Activated CD4-positive, alpha-beta T cell treated with anti-CD3 and anti-CD28 coated beads, Interleukin-2, amount 50 U/mL, for 1 hour (primary cell): ENCODE results near the gene GLCE.
"Not testable (repeated sequence)": the region's sequence is repeated elsewhere in the genome, so short reads cannot be mapped to it uniquely, and the experiment has no call there.

Experiments
- DNase-seq: peaks from one replicate; pipeline ENCODE4 v3.0.0-alpha.2; 2020

The GLCE gene

DNA sequence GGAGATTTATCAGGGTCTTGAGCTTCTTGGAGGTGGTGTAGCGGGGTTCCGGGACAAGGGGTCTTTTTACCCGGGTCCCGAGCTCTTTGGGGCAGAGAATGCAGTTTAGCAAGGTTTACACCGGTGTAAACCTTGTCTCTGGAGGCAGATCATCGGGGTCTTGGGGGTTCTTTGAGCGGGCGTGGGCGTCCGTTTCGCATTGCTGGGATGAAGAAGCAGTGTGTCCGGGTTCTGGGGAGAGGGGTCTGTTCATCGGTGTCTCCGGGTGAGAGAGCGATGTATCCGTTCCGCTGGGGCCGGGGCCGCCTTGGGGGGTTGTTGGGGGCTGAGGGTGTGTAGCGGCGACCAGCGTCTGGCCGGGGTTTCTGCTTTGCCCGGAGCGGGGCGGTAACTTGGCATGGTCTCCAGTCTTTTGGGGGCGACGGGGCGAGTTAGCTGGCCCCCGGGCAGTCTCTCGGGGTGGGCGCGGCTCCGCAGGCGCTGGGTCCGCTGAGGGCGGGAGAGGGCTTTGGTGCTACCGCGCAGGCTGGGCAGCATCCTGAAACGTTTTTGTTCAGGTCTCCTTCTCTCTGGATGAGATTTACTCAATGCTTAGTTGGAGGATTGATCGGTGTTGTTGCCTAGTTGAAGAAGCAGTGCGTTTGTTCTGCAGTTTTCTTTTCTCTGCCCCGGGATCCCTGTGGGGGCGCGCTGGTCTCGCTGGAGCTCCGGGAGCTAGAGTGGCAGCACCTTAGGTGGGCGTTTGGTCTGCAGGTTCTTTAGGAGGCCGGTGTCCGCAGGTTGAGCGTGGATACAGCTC, 843 bp downstream of the GLCE start:
- peak; percentile 6 for DNase-seq

DNA sequence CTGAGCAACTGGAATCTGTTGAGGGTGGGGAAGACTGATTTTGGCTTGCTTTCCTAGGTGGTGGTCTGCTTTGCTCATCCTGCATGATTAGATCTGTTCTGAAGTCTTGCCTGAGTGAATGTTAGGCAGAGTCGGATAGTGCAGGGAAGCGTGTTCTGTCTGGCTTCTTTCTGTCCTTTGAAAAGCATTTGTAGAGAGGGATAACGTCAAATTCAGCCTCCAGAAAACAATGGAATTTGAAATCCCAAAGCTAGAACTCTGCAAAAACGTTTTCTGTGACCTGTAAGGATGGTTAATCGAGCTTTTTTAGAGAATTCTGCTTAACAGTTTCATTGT, 1.4 kb downstream of the GLCE start:
- DNase-seq = no peak

DNA sequence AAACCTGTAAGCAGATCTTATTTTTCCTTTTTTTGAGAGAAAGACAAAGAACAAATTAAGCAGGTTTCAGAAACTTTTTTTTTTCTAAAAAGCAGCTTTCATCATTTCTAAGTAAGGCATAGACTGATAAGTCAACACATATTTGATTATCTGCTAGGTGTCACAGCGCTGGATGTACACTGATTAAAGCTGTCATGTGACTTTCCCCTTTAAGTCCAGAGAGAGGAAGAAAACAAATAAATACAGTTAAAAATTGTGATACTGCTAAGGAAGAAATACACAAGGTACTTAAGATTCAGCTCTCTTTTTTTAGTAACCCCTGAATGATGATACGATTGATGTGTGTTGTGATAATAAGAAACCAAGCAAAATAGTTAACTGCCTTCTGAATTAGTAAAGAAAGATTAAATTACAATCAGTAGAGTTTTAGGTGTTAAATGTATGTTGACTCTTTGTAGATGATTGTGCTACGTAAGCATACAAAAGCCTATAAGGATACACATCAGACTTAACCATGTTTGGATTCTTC, 2.8 kb downstream of the GLCE start:
- DNase-seq = no peak

DNA sequence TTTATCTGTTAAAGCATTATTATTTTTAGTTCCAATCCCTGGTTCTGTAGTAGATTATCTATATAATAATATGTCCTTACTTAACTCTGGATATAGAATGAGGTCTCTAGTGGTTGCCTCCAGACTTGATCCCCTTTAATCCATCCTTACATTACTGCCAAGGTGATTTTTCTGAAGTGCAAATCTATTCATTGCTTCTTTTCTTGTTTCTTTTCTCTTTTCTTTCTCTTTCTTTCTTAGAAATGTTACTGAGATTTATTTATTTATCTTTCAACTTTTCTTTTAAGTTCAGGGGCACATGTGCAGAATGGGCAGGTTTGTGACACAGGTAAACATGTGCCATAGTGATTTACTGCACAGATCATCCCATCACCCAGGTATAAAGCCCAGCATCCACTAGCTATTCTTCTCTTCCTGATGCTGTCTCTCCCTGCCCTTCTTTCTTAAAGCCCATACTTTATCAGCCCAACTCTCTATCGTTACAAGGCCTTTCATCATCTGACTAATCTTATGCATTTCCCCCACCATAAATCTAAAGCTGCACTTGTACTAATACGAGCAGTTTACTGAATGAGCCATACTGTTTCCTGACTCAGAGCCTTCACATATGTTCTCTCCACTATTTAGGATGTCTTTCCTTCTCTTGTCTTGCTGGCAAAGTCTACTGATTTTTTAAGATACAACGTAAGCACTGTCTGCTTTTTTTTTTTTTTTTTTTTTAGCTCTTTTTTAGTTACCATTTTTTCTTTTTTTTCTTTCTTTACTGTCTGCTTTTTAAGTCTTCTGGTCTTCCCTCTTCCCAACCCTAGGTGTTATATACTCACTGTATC, 4.6 kb downstream of the GLCE start:
- no peak for DNase-seq

DNA sequence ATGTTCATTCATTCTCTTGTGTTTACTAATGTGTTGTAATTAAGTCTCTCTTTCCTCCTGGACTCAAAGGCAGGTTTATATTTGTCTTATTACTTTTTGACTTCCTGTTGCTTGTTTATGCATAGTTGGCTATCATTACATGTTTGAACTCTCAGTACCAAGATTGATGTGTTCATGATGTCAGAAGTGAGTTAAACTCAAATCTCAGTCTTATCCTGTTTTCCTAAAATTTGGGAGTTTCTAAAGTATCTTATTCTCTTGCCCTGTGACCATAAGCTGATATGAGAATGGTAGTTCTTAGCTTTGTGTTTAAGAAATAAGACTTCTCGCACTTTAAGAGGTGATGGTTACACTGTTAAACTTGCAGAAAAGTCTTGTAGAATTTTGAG, 5.2 kb downstream of the GLCE start:
- DNase-seq = no peak

DNA sequence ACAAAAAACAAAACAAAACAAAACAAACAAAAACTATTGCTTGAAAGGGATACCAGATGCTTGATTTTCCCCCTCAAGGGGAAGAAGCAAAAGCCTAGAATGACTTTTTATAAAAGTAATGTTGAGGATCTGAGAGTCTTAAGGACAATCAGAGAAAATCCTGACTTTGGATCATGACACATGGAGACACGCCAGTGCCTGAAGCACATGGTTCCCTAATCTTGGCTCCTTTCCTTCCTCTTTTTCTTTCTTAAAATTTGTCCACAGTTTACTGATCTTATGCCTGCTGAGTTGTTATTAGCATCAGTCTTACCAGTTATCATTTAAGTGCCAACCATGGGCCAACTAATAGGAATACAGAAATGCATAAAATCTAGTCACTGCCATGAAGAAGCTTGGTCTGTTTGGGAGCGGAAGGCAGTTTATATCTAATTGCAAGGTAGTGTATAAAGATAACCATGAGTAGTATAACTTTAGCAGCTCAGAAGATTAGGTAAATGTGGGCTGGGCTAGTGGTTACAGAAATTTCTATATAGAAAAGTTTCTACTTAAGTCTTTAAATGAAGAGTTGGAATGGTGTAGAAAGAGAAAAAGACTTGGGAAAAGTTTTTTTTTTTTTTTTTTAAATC, 6.9 kb downstream of the GLCE start:
- DNase-seq = no peak

DNA sequence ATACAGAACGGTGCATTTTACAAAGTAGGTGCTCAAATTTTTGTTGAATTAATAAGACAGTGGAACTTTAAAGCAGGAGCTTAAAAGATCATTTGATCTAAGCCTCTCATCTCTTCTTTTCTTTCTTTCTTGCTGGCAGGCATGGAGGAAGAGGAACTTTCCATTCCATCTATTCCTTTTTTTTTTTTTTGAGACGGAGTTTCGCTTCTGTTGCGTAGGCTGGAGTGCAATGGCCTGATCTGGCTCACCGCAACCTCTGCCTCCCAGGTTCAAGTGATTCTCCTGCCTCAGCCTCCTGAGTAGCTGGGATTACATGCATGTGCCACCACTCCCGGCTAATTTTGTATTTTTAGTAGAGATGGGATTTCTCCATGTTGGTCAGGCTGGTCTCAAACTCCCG, 7.9 kb downstream of the GLCE start:
- not testable (repeated sequence) for DNase-seq

DNA sequence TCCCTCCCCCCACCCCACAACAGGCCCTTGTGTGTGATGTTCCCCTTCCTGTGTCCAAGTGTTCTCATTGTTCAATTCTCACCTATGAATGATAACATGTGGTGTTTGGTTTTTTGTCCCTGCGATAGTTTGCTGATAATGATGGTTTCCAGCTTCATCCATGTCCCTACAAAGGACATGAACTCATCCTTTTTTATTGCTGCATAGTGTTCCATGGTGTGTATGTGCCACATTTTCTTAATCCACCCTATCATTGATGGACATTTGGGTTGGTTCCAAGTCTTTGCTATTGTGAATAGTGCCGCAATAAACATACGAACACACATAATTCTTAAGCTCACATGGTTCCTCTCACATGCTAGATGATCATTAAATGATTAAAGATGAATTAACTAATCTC, 9.1 kb downstream of the GLCE start:
- DNase-seq = not testable (repeated sequence)

DNA sequence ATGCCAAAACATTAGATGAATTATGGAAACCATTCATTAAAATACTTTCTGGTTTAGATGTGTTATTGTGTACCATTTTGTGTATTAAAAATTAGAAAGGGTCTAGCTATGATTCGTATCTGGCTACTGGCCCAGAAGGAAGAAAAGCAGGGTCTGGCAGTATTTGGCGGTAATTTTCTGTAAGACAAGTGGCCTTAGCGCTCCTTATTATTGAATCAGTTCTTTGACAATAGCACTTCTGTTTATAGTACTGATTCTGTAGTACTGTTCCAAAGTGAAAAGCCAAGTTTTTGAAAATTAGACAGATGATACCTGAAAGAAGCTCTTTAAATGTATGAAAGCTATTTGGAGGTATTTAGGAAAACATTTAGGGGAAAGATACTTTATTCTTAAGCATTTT, 10.2 kb downstream of the GLCE start:
- DNase-seq = no peak

DNA sequence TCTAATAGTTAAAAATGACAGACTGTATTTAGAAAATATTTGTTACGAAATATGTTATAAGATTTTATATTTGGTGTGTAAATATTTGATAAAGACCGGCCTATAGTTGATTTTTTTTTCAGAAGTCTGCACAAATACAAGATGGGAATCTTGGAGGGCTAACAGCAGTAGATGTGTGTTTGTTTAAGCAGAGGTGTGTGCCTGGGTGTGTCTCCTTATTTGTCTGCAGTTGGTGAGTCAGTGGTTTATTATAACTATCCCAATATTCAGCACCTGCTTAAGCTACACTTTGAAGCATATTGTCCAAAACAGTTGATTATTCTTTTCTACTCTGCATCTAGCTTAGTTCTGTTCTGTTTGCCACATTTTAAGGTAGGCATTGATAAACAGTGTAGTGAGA, 12.4 kb downstream of the GLCE start:
- DNase-seq = no peak

DNA sequence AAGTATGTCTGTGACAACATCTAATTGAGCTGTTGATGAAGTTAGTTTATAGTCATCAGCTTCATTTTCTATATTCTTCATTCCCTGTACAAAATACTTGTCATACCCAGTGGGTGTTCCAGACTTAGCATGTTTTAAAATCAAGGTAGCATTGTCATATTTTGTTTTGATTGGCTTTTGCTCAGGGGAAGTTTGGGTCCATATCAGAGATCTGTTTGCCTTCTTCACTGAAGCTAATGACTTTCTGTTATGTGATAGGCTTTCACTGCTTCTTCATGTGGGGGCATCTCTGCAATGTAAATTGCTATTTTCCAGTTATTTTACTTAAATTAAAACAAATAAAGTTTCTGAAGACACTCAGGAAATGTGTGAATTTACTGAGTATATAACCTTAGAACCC, 15.1 kb downstream of the GLCE start:
- DNase-seq = no peak

DNA sequence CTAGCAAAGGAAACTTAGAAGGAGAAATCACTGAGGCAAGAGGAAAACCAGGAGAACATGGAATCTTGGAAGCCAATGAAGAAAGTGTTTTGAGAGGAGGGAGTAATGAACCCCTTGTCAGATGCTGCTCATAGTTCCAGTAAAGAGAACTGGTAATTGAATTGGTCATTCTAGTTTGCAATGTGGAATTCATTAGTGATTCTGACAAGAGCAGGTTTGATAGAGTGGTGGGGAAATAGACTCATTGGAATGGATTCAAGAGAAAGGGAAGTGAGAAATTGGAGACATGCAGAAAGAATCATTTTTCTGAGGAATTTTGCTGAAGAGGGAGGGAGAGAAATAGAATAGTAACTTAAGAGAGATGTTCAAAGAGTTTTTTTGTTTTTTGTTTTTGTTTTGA, 21.0 kb downstream of the GLCE start:
- DNase-seq = no peak

DNA sequence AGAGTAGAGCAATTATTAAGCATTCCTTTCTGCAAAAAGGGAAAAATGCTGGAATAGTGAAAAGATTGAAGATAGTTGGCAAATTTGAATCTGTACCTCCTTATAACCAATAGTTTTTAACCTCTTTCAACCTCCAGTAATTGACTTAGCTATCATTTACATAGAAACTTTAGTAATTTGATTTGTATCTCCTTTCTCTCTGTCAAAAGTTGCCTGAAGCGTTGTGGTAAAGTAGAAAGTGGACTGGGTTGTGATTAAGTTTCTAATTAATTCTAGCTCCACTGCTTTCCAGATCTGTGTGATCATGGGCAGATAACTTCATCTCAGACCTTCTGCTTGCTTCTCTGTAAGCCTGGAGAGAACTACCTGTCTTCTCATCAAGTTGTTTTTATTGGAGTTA, 24.8 kb downstream of the GLCE start:
- no peak for DNase-seq

DNA sequence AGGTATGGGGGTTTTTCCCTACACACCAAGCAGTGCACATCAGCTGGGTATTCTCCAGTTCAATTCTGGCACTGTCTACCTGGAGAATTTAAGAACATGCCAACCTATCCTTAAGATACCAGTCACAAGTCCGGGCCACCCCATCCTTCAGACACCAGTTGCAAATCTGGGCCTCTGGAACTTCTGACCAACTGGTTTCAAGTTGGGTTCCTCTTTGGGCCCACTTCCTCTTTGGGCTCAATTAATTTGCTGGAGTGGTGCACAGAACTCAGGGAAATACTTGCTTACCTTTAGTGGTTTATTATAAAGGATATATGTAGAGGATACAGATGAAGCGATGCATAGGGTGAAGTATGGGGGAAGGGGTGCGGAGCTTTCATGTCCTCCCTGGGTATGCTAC, 25.3 kb downstream of the GLCE start:
- DNase-seq = no peak

DNA sequence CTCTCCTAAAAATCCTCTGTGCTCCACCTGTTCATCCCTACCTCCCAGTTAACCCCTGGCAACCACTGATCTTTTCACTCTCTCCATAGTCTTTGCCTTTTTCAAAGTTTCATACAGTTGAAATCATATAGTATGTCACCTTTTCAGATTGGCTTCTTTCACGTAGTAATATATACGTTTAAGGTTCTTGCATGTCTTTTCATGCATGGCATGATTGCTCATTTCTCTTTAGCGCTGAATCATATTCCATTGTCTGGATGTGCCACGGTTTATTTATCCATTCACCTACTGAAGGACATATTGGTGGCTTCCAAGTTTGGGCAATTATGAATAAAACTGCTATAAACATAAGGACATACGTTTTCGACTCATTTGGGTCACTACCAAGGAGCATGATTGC, 28.7 kb downstream of the GLCE start:
- no peak for DNase-seq

DNA sequence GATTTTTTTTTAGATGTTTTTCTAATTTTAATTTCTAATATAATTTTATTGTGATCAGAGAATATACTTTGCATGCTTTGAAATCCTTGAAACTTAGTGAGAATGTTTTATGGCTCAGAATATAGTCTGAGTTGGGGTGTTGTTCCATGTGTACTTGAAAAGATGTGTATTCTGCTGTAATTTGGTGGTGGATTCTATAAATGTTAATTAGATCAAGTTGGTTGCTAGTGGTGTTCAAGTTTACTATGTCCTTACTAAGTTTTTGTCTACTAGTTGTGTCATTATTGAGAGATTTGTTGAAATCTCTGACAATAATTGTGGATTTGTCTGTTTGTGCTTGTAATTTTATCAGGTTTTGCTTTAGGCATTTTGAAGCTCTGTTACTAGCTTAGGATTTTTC, 29.7 kb downstream of the GLCE start:
- DNase-seq = no peak

DNA sequence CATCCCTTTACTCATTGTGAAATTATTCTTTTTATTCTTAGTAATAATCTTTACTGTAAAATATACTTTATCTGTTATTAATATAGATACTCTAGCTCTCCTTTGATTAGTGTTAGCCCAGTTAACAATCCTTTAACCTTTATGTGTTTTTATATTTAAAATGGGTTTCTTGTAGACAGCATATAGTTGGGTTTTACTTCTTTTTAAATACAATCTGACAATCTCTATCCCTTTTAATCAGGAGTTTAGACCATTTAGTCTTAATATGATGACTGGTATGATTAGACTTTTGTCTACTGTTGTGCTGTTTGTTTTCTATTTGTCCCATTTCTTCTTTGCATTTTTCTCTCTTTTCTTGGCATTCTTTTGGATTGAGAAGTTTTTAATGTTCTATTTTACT, 30.1 kb downstream of the GLCE start:
- no peak for DNase-seq

DNA sequence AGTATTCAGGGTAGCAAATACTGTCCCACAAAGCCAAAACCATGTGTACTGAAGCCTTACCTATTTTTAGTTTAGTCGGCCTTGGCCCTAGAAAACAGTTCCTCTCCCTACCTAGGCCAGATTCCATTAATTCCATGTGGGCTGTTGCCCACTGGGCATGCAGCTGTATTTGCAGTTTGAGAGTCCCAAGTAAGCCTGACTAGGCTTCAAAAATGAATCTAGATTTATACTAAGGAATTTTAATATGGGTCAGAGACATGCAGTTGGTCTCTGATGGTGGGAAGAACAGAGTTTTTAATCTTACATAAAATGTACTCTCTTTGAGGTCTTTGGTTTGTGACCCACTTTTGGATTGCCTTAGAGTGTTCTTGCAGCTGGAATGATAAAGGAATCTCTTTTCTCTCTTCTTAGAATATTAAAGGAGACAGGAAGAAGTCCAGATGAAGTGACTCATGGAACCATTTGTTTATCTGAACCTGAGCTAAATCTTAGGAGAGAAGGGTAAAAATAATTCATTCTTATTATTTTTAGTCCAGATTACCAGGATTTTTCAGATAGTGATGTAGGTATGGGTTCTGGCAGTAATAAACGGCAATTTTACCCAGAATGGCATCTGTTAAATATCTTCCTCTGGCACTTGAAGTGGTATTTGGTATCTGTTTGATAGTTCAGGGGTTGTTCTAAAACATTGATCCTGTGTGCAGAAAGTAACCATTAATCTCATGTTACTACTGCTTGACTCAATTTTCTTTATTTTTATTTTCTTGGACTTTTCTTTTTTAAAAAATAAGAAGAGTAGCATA, 33.8 kb downstream of the GLCE start:
- no peak for DNase-seq

DNA sequence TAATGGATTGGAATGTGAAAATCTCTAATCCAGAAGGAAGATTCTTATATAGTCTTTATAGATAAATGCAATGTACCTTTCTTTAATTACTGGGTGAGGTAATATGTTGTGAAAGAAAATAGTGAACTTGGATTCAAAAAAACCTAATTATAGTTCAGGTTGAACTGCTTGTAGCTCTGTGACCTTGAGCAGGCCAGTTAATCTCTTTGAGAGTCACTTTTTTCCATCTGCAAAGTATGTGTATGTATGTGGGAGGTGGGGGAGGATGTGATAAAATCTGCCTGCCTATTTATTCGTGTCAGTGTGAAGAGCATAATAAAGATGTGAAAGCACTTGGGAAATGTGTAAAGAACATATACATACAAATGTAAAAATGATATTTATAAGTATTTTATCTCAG, 34.4 kb downstream of the GLCE start:
- no peak for DNase-seq

DNA sequence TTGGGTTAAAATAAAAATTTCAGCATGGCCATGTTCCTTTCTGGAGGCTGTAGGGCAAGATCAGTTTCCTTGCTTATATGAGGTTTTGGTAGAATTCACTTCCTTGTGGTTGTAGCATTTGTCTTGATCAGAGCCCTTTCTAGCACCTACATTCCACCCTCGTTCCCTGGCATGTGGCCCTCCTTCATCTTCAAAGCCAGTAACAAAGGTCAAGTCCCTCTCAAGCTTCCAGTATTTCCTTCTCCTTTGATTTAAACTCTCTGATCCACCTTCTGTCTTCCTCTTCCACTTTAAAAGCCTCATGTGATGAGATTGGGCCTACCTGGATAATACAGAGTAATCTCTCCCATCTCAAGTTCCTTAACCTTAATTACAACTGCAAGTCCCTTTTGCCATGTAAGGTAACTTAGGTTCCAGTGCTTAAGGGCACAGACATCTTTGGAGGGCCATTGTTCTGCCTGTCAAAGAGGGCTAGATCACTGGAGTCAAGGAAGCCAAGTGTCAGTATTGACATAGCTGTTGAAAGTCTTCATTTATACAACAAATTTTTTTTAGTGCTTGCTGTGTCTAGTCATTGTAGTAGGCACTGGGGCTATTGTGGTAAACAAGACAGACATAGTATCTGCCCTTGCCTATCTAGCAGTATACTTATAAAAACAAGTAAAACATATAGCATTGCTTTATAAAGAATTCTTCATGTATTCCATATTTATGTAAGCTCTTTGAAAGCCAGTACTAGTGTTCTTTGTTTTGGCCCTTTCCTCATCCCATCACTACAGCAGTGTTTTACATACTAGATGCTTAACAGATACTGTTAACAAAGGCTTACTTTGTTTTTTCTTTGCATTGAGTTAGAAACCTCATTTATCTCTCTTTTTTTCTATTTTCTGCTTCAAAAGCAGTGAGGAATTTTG, 40.7 kb downstream of the GLCE start:
- DNase-seq = no peak

DNA sequence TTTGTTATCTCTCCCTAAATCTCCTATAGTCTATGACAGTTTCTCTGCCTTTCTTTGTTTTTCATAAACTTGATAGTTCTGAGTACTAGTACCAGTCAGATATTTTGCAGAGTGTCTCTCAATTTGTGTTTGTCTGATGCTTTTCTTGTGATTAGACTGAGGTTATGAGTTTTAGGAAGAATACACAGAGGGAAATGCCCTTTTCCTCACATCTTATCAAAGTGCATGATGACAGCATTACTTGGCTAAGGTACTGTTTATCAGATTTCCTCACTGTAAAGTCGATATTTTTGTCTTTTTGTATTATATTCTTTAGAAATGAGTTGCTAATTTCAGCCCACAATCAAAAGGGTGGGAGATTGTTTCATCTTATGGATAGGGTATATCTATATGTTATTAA, 45.6 kb downstream of the GLCE start:
- DNase-seq = no peak

DNA sequence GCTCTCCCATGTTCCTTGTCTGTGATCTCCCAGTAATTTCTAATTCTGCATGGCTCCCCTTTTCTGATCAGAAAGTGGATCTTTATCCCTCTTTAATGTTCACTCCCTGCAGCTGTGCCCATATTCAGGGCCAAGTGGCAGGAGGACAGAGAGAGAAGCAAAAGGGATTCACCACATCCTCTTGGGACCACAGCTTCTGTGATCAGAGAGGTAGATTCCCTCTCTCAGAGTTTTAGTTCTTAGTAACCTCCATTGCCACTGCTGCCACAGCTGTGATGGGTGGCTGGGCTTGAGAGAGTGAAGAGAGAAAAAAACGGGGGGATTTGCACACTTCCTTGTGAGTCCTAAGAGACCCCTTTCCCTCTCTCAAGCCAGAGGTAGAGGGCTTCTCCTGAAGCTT, 49.2 kb downstream of the GLCE start:
- no peak for DNase-seq
